GM20431 (cell line): ENCODE data around the gene RASSF3.
"Not testable (repeated sequence)": the region's sequence is repeated elsewhere in the genome, so short reads cannot be mapped to it uniquely, and the experiment has no call there.

Experiments
- in situ Hi-C: fragments of 300-500 bp; cut with MseI, MboI; formaldehyde crosslinking; loops from one replicate; pipeline ENCODE4 v1.15.0; 2020; ENCODE audit warnings: low sequenced_read_pairs; ENCODE audit not compliant: unreplicated experiment

Gene RASSF3

GRCh38 chr12:64631197-64631596, 20.9 kb downstream of the RASSF3 start:
- in situ Hi-C loops = no loop called here

GRCh38 chr12:64633011-64633939, 23.0 kb downstream of the RASSF3 start:
- in situ Hi-C loops = no loop called here

DNA sequence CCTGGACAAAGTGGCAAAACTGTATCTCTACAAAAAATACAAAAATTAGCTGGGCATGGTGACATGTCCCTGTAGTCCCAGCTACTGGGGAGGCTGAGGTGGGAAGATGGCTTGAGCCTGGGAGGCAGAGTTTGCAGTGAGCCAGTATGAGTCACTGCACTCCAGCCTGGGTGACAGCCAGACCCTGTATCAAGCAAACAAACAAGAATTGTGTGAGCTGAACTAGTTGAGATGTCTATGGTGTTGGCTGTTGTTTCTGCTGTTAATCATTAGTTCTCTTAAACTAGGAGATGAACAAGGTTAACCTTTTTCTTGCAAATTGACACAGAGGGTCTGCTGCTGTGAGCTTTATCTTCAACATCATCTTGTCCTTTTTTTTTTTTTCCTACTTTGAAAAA, 23.6 kb downstream of the RASSF3 start:
- in situ Hi-C loops = no loop called here

- in situ Hi-C loops = no loop called here
Observed at GRCh38 chr12:64634508-64635092, 24.3 kb downstream of the RASSF3 start.

GRCh38 chr12:64635356-64635998, 25.2 kb downstream of the RASSF3 start:
- in situ Hi-C loops = no loop called here

GRCh38 chr12:64636856-64637255, 26.6 kb downstream of the RASSF3 start:
- in situ Hi-C loops = no loop called here

GRCh38 chr12:64639466-64639865, 29.2 kb downstream of the RASSF3 start:
- in situ Hi-C loops = no loop called here

DNA sequence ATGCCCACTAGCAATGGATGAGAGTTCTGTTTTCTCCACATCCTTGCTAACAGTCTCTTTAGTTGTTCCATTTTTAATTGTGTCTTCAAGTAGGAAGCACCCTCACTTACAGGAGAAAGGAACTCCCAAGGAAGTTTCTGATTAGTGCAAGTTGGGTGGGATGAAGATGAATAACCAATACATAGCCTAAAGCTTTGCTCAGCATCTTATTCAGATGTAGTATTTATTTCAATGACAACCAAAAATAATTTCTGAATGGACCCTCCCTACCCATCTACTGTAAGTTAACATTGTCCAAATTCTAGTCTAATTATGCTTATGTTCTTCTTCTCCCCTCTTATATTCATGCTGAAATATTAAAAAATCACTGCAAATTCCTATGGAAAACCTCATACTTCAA, 36.0 kb downstream of the RASSF3 start:
- in situ Hi-C loops = no loop called here

GRCh38 chr12:64649487-64649886, 39.2 kb downstream of the RASSF3 start:
- in situ Hi-C loops = no loop called here

DNA sequence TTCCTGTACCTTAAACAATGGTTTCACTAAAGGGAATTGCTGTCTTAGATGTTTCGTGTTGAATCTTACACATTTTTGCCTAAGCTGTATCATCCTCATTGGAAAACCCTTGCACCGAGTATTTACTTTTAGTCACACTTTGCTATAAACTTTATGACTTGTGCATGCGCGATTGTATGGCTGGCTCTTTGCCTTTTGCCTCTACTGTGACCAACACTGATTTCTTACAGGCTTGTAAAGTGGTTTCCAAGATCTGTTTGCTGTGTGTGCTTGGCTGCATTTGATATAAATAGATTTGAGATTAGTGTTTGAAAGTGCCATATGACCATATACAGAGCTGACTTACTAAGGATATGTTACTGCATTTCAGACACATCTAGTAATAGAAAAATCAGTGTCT, 40.5 kb downstream of the RASSF3 start:
- in situ Hi-C loops = no loop called here

DNA sequence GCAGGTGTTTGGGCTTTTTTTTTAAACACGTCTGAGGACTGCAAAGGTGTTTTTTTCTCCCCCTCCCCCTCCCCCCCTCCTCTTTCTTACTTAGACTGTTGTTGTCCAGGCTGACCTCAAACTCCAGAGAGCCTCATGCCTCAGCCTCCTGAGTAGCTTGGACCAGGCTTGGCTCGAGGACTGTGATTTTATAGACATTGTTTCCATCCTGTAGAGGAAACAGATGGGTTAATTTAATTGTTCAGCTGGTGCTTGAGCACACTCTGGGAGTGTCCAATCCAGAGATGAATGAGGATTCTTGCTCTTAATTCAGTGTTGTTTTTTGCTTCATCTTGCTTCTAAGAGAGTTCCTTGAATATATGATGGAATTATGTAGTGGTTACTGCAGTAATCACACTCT, 42.1 kb downstream of the RASSF3 start:
- in situ Hi-C loops = no loop called here

GRCh38 chr12:64653123-64653522, 42.8 kb downstream of the RASSF3 start:
- in situ Hi-C loops = no loop called here

DNA sequence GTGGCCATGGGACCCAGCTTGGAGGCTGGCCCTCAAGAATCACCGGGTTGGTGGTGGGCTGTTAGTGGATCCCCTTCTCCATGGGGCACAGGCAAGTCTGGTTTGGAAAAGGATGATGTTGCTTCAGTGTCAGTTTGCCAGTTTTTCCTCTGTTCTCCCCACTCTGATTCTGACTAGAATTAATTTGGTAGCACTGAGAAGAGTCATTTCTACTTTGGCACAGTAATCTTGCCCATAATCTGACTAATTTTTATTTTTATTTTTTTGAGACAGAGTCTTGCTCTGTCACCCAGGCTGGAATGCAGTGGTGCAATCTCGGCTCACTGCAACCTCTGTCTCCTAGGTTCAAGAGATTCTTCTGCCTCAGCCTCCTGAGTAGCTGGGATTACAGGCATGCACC, 43.6 kb downstream of the RASSF3 start:
- in situ Hi-C loops = not testable (repeated sequence)

- in situ Hi-C loops = no loop called here
Observed at GRCh38 chr12:64655141-64655540, 44.8 kb downstream of the RASSF3 start.

GRCh38 chr12:64656429-64656828, 46.1 kb downstream of the RASSF3 start:
- in situ Hi-C loops = no loop called here

DNA sequence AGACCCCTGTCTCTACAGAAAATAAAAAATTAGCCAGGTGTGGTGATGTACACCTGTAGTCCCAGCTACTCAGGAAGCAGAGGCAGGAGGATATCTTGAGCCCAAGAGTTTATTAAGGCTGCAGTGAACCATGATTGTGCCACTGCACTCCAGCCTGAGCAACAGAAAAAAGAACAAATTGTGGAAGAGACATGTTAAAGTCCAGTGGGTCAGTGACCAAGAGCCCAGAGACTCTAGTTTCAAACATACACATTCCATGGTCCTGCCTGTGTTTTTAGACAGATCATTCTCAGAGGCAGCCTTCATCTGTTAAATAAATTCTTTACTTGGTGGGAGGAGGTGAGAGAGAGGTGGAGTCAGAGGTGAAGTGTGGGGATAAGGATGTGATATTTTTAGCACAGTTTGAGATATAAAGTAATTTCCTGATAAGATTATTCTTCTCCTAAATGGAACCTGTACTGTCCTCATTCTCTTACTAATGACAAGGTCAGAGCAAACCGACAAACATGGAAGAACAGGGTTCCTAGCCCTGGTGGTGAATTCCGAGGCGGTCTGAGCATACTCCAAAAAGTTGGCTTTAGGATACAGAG, 48.7 kb downstream of the RASSF3 start:
- in situ Hi-C loops = no loop called here

DNA sequence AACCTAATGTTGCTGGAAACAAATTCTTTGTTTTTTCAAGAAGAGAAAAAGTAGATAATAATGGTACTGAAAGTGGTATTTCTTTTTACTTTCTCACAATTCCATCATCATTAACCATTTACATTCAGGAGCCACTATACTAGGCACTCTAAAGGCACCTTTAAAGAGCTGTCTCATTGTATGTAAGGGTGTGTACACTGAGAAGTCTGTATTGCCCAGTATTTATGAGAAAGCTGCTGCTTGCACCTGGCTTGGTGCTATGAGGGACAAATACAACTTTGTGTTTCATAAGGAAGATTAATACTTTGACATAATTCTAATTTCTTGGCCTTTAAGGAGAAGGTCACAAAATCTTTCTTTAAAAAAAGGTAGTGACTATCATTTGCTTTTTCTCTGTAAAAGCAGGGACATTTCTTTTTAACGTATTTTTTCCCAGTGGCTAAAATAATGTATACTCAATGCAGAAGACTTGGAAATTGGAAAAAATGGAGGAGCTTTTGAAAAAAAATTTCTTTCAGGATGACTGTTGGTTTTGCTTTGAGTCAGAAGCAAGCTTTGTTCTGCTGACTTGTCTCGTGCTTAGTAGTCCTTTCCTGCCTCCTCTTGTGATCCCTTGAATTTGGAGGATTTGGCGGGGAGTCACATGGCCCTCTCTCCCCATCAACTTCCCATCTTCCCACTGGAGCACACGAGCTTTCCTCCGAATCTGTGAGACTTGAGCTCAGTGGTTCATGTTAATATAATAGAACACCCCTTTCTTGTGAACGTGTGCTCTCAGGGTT, 50.1 kb downstream of the RASSF3 start:
- in situ Hi-C loops = no loop called here

DNA sequence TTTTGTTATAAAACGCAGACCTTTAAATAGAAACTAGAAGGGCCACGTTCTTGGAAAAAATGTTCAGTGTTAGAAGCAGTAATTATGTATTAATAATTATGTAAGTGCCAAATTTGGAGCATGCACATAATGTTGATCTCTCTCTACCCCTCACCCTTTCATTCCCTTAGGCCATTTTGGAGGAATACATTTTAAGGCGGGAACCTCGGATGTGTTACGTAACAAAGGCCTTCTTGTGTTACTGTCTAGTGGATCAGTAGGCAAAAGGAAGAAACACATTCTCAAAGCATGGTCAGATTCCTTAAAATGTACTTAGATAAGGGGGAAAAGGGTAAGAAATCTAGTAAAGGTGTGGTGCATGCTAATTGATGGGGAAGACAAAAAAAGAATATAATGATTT, 52.7 kb downstream of the RASSF3 start:
- in situ Hi-C loops = no loop called here

- in situ Hi-C loops = no loop called here
Observed at GRCh38 chr12:64665514-64665913, 55.2 kb downstream of the RASSF3 start.
